Transverse colon (tissue), 4 donors: Measurements from ENCODE around the gene SLC39A3. TPM values are rescaled to one million over a fixed set of nuclear protein-coding genes. Genes with fewer than 3 reads are reported as not detected.

Experiments
- DNase-seq: peaks from one replicate; pipeline ENCODE4 v3.0.0-alpha.2; 2019
- H3K27ac ChIP-seq, 4 donors: fragments of 200-600 bp; sonication (generic); 2 replicates each; pipeline ENCODE4 v1.5.1; 2016 to 2018; ENCODE audit warnings: inconsistent platforms in 4 of 4
- H3K27me3 ChIP-seq: fragments of 200-600 bp; sonication (generic); 2 replicates; pipeline ENCODE4 v1.5.1; 2017; ENCODE audit warnings: inconsistent platforms
- H3K36me3 ChIP-seq, 4 donors: fragments of 200-600 bp; sonication (generic); 2 replicates each; pipeline ENCODE4 v1.5.1; 2017 to 2019; ENCODE audit warnings: inconsistent platforms in 4 of 4
- H3K4me1 ChIP-seq, 4 donors: fragments of 200-600 bp; sonication (generic); 2 replicates each; pipeline ENCODE4 v1.5.1; 2017 to 2020; ENCODE audit warnings: inconsistent platforms in 4 of 4
- H3K4me3 ChIP-seq, 4 donors: fragments of 200-600 bp; sonication (generic); 1 replicate in 1 of 4; 2 replicates in 3 of 4; pipeline versions ENCODE4 v1.5.1 to v1.6.1; 2017 to 2019; ENCODE audit warnings: inconsistent platforms in 4 of 4
- H3K9me3 ChIP-seq, 2 donors: fragments of 200-600 bp; sonication (generic); 2 replicates each; pipeline ENCODE4 v1.5.1; 2017 to 2019; ENCODE audit warnings: inconsistent platforms in 2 of 2
- EP300 ChIP-seq: sonication (generic); formaldehyde crosslinking; IDR thresholded peaks from one replicate; pipeline ENCODE4 v1.6.1; 2017; ENCODE audit warnings: antibody characterized with exemption, low read depth
- POLR2A ChIP-seq: fragments of 450-650 bp; IDR thresholded peaks from one replicate; pipeline ENCODE4 v1.6.1; 2016; ENCODE audit warnings: antibody characterized with exemption, mild to moderate bottlenecking, moderate library complexity
- POLR2AphosphoS5 ChIP-seq, 3 donors: sonication (generic); formaldehyde crosslinking; IDR thresholded peaks; one replicate each; pipeline ENCODE4 v1.6.1; 2016; ENCODE audit warnings: antibody characterized with exemption in 3 of 3
- WGBS, 2 donors: methylation state at CpG; one replicate each; pipeline ENCODE4 v1.1.5; 2018; ENCODE audit warnings: low coverage in 1 of 2; 5-methylcytosine and 5-hydroxymethylcytosine counted together
- in situ Hi-C, 4 donors: fragments of 200-750 bp; cut with MboI; loops; one replicate each; pipeline versions ENCODE4 v1.15.0 to v1.15.1; 2017; ENCODE audit warnings: low sequenced_read_pairs in 3 of 4, low pct_ligation_motif_present in 1 of 4, low pct_unique_long_range_greater_than_20kb in 1 of 4
- intact Hi-C: fragments of 100-400 bp; cut with DNase I; formaldehyde crosslinking; loops from one replicate; pipeline ENCODE4 v1.15.1; 2023; ENCODE audit warnings: low total_unique reads
- total RNA-seq, 4 donors: library from RNA; depleted of rRNA; stranded (reverse); fragments of >200 nt; gene quantifications; one replicate each; pipeline ENCODE4 v1.1.0, GENCODE V29; 2016
- TF ChIP-seq, protein P1 (sequence below), 5 experiments: fragments of 200-600 bp in 3 of 5; fragments of 450-650 bp in 2 of 5; sonication (generic) in 3 of 5; IDR thresholded peaks; 1 replicate in 2 of 5; 2 replicates in 3 of 5; pipeline ENCODE4 v1.5.1; 2016 to 2017; ENCODE audit warnings: antibody characterized with exemption in 5 of 5, inconsistent platforms in 3 of 5, mild to moderate bottlenecking in 2 of 5, moderate library complexity in 1 of 5

Gene SLC39A3
- total RNA-seq, 4 donors from 2014 or later = 10.1 to 40.4 (median 24.7) TPM

DNA sequence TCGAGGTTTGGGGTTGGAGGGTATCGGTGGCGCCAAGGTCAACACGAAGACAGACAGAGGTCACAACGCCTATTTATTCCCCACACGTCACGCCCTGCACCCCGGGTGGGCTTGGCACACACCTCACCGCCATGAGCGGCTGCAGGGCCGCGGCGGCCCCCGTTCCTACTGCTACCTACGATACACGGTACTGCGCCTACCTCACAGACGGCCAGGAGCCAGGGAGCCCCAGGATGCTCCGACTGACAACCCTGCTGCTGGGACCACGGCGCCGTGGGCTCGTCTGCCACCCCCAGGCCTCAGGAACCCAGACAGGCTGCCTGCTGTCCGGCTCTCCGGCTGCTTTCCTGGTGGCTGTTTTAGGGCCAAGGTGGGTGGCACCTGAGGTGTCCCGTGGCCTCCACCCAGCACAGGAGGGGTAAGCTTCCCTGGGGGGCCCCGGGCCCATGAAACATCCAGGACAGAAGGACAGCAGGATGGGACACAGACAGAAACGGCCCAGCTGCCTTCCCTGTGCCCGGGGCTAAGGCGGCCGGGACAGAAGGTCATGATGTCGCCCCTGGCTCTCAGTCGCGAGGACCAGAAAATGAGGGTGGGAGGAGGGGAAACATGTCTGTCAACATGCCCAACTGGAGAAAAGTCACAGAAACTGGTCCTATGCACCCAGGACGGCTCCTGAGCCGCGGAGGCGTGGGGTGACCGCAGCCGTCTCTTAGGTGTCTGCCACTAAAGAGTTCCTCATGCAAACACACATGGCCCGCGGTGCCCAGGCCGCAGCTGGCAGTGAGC is 15.0 kb upstream of the SLC39A3 start:
- in situ Hi-C loops (loop anchor here in 1 of 4 donors (5.0 kb wide), 1 partner anchor 108 kb away; no protein-coding TSS in a partner anchor), intact Hi-C loops (no loop called here)
- TF ChIP-seq, protein P1, sequence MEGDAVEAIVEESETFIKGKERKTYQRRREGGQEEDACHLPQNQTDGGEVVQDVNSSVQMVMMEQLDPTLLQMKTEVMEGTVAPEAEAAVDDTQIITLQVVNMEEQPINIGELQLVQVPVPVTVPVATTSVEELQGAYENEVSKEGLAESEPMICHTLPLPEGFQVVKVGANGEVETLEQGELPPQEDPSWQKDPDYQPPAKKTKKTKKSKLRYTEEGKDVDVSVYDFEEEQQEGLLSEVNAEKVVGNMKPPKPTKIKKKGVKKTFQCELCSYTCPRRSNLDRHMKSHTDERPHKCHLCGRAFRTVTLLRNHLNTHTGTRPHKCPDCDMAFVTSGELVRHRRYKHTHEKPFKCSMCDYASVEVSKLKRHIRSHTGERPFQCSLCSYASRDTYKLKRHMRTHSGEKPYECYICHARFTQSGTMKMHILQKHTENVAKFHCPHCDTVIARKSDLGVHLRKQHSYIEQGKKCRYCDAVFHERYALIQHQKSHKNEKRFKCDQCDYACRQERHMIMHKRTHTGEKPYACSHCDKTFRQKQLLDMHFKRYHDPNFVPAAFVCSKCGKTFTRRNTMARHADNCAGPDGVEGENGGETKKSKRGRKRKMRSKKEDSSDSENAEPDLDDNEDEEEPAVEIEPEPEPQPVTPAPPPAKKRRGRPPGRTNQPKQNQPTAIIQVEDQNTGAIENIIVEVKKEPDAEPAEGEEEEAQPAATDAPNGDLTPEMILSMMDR (IDR thresholded peaks at IDR 0.05) = no peak
- no peak for TF ChIP-seq POLR2AphosphoS5 (IDR thresholded peaks at IDR 0.05)
- no peak for TF ChIP-seq EP300
- TF ChIP-seq POLR2A = no peak
- Histone ChIP-seq H3K27me3 (no peaks in the 10 kb centered on the region), H3K9me3 (no peaks in the 10 kb centered on the region), H3K36me3 (peaks cover 0 to 28% (median 9%) of the 10 kb centered on the region in 4 donors), H3K27ac (no peak overlapping the region), H3K4me3 (no peak overlapping the region), H3K4me1 (no peaks in the 10 kb centered on the region)
- 89% methylated on average over 43 of the region's 43 CpGs; no CpG with 5 or more reads in 1 of the 2 donors for WGBS, 2 donors
- no peak for DNase-seq

- no peak for DNase-seq
- TF ChIP-seq POLR2A (no peak), EP300 (no peak), POLR2AphosphoS5 (IDR thresholded peaks at IDR 0.05) (no peak)
- TF ChIP-seq, protein P1 (IDR thresholded peaks at IDR 0.05) = no peak
- H3K27ac ChIP-seq = no peak overlapping the region
- peaks cover 0 to 4% (median 1%) of the 10 kb centered on the region in 4 donors for H3K4me1 ChIP-seq
- in situ Hi-C loops = loop anchor here in 1 of 4 donors (5.0 kb wide), 1 partner anchor 104 kb away; no protein-coding TSS in a partner anchor
- WGBS, 2 donors = 85% methylated on average over 21 of the region's 21 CpGs; no CpG with 5 or more reads in 1 of the 2 donors
- intact Hi-C loops = no loop called here
- no peaks in the 10 kb centered on the region for H3K9me3 ChIP-seq
- peaks cover 0 to 18% (median 2%) of the 10 kb centered on the region in 4 donors for H3K36me3 ChIP-seq
- H3K4me3 ChIP-seq = no peak overlapping the region
- H3K27me3 ChIP-seq = no peaks in the 10 kb centered on the region
Measured at GRCh38 chr19:2751438-2751830, 11.6 kb upstream of the SLC39A3 start.

- Histone ChIP-seq H3K9me3 (no peaks in the 10 kb centered on the region), H3K4me3 (no peak overlapping the region), H3K36me3 (peaks cover 0 to 13% (median 2%) of the 10 kb centered on the region in 4 donors), H3K27me3 (no peaks in the 10 kb centered on the region), H3K4me1 (peaks cover 0 to 4% (median 1%) of the 10 kb centered on the region in 4 donors), H3K27ac (no peak overlapping the region)
- DNase-seq = no peak
- intact Hi-C loops = no loop called here
- 70 to 74% methylated on average over 11 to 17 of the region's 17 CpGs for WGBS, 2 donors
- in situ Hi-C loops = loop anchor here in 1 of 4 donors (5.0 kb wide), 1 partner anchor 104 kb away; no protein-coding TSS in a partner anchor
- TF ChIP-seq POLR2AphosphoS5 (IDR thresholded peaks at IDR 0.05) (no peak), EP300 (no peak), POLR2A (no peak)
- TF ChIP-seq, protein P1 (IDR thresholded peaks at IDR 0.05) = no peak
Measured at GRCh38 chr19:2750808-2751437, 11.1 kb upstream of the SLC39A3 start.

- Histone ChIP-seq H3K4me1 (peaks cover 0 to 4% (median 1%) of the 10 kb centered on the region in 4 donors), H3K4me3 (no peak overlapping the region), H3K36me3 (no peaks in the 10 kb centered on the region), H3K27me3 (peaks cover 6% of the 10 kb centered on the region), H3K9me3 (no peaks in the 10 kb centered on the region), H3K27ac (no peak overlapping the region)
- no peak for DNase-seq
- in situ Hi-C loops = loop anchor here in 3 of 4 donors (5.0 to 10.0 kb wide), 2 partner anchors 100 to 103 kb away; no protein-coding TSS in a partner anchor
- TF ChIP-seq POLR2AphosphoS5 (IDR thresholded peaks at IDR 0.05) (no peak), POLR2A (no peak), EP300 (no peak)
- TF ChIP-seq, protein P1 (IDR thresholded peaks at IDR 0.05) = no peak
- 68 to 76% methylated on average over 6 to 7 of the region's 7 CpGs for WGBS, 2 donors
- intact Hi-C loops = loop anchor here (5.0 kb wide), 1 partner anchor 100 kb away; no protein-coding TSS in a partner anchor
Measured at GRCh38 chr19:2747349-2747748, 7.5 kb upstream of the SLC39A3 start.
